Activated T-helper 2 cell treated with anti-CD3 and anti-CD28 coated beads, Interferon-gamma antibody, Interleukin-2, Interleukin-4, amounts not matched to agents 10 μg/mL and 5 μg/mL and 100 μg/mL, durations not matched to agents 14 hours and 24 hours and 36 hours (primary cell): ENCODE results near the gene CYP21A2. TPM values are rescaled to one million over a fixed set of nuclear protein-coding genes. Genes with fewer than 3 reads are reported as not detected.
"Not testable (repeated sequence)": the region's sequence is repeated elsewhere in the genome, so short reads cannot be mapped to it uniquely, and the experiment has no call there.

ENCODE experiments used
- DNase-seq: peaks from one replicate; pipeline ENCODE4 v3.0.0; 2021; ENCODE audit warnings: low spot score
- H3K27ac Mint-ChIP-seq: one replicate; pipeline ENCODE4 v1.8.0; 2021; ENCODE audit warnings: mixed read lengths
- H3K27me3 Mint-ChIP-seq: one replicate; pipeline ENCODE4 v1.8.0; 2021; ENCODE audit warnings: low read depth, mixed read lengths
- H3K36me3 Mint-ChIP-seq: one replicate; pipeline ENCODE4 v1.8.0; 2021; ENCODE audit warnings: low read depth, mixed read lengths
- H3K4me1 Mint-ChIP-seq: one replicate; pipeline ENCODE4 v1.8.0; 2021; ENCODE audit warnings: low read depth, mixed read lengths
- H3K4me3 Mint-ChIP-seq: one replicate; pipeline ENCODE4 v1.8.0; 2021; ENCODE audit warnings: low read depth, mild to moderate bottlenecking, moderate library complexity, mixed read lengths
- H3K9me3 Mint-ChIP-seq: one replicate; pipeline ENCODE4 v1.8.0; 2021; ENCODE audit warnings: mixed read lengths
- intact Hi-C: fragments of 100-400 bp; cut with micrococcal nuclease; formaldehyde crosslinking; loops from one replicate; pipeline ENCODE4 v1.15.1; 2023
- total RNA-seq: library from RNA; stranded (reverse); gene quantifications from 2 replicates; pipeline ENCODE4 v1.2.3, GENCODE V29; 2022

CYP21A2 gene
- total RNA-seq, 1 donor from 2014 or later = 0.25 TPM

DNA sequence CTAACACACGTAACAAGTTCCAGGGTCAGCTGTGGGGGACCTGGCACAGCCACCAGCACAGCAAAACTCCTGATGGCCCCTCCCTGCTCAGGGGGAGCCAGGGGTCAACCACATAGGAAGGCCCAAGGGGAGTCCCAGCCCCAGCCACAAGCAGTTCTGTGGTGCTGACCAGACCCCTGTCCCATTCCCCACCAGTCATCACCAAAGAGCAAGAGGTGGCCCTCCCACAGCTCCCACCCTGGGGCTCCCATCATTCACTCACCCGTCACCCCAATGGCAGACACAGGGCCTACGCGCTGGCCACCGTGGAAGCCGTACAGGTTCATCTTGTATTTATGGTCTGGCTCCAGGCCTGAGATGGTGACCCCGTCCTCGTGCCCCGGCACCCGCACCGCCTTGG is 11.5 kb downstream of the CYP21A2 start:
- H3K36me3 Mint-ChIP-seq, H3K27me3 Mint-ChIP-seq, H3K4me1 Mint-ChIP-seq, H3K27ac Mint-ChIP-seq, DNase-seq, H3K4me3 Mint-ChIP-seq, intact Hi-C loops, H3K9me3 Mint-ChIP-seq: not testable (repeated sequence)

DNA sequence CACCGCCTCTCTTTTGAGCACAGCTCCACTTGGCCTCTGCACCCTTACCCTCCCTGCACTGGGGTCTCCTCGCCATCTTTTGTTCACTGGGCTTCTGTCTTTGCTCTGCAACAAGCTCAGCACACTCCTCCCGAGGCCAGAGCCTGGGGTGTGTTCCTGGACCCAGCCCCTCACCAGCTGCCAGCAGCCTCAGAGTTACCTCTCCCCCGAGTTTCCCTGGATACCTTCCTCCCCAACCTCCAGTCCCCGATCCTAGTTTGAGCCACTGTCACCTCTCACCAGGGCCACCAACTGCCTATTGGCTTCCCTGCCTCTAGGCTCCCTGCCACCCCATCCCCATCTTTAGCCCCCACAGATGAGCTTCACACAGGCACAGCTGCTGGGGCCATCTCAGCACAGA is 12.3 kb downstream of the CYP21A2 start:
- no peak overlapping the region for H3K27ac Mint-ChIP-seq
- peaks cover 6% of the 10 kb centered on the region for H3K27me3 Mint-ChIP-seq
- intact Hi-C loops = no loop called here
- no peak for DNase-seq
- no peaks in the 10 kb centered on the region for H3K4me1 Mint-ChIP-seq
- no peaks in the 10 kb centered on the region for H3K36me3 Mint-ChIP-seq
- no peak overlapping the region for H3K4me3 Mint-ChIP-seq
- no peaks in the 10 kb centered on the region for H3K9me3 Mint-ChIP-seq

DNA sequence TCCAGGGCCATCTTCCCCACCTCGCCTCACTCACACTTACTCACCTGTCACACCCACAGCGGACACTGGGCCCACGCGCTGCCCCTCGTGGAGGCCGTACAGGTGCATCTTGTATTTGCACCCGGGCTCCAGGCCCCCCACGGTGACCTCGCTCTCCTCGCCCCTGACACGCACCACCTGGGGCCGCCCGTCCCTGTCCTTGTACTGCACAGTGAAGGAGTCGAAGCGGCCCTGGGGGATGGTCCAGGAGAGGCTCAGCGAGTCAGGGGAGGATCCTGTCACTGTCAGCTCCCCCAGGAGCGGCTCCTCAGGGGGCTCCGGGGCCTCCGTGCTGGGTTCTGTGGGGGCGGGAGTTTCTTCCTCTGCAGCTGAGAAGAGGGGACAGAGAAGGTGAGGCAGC is 14.4 kb downstream of the CYP21A2 start:
- H3K36me3 Mint-ChIP-seq, H3K9me3 Mint-ChIP-seq, H3K27me3 Mint-ChIP-seq, H3K27ac Mint-ChIP-seq, intact Hi-C loops, H3K4me1 Mint-ChIP-seq, DNase-seq, H3K4me3 Mint-ChIP-seq: not testable (repeated sequence)

GRCh38 chr6:32053314-32053713 is 15.1 kb downstream of the CYP21A2 start:
- H3K36me3 Mint-ChIP-seq, intact Hi-C loops, H3K4me1 Mint-ChIP-seq, H3K27me3 Mint-ChIP-seq, H3K9me3 Mint-ChIP-seq, DNase-seq, H3K4me3 Mint-ChIP-seq, H3K27ac Mint-ChIP-seq: not testable (repeated sequence)

- H3K27ac Mint-ChIP-seq, H3K4me3 Mint-ChIP-seq, H3K4me1 Mint-ChIP-seq, H3K36me3 Mint-ChIP-seq, DNase-seq, H3K9me3 Mint-ChIP-seq, intact Hi-C loops: not testable (repeated sequence)
- H3K27me3 Mint-ChIP-seq = peaks cover 11% of the 10 kb centered on the region
These were observed 17.5 kb downstream of the CYP21A2 start for GRCh38 chr6:32055756-32056155.

DNA sequence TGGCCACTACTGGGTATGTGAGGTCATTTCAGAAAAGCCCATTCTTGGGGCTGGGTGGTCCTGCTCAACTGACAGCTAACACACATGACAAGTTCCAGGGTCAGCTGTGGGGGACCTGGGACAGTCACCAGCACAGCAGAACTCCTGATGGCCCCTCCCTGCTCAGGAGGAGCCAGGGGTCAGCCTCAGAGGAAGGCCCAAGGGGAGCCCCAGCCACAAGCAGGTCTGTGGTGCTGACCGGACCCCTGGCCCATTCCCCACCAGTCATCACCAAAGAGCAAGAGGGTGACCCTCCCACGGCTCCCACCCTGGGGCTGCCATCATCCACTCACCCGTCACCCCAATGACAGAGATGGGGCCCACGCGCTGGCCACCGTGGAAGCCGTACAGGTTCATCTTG is 18.0 kb downstream of the CYP21A2 start:
- Mint-ChIP-seq H3K27me3 (peaks cover 11% of the 10 kb centered on the region), H3K27ac (no peak overlapping the region), H3K36me3 (no peaks in the 10 kb centered on the region), H3K4me3 (no peak overlapping the region), H3K4me1 (no peaks in the 10 kb centered on the region), H3K9me3 (no peaks in the 10 kb centered on the region)
- intact Hi-C loops = no loop called here
- DNase-seq = no peak

DNA sequence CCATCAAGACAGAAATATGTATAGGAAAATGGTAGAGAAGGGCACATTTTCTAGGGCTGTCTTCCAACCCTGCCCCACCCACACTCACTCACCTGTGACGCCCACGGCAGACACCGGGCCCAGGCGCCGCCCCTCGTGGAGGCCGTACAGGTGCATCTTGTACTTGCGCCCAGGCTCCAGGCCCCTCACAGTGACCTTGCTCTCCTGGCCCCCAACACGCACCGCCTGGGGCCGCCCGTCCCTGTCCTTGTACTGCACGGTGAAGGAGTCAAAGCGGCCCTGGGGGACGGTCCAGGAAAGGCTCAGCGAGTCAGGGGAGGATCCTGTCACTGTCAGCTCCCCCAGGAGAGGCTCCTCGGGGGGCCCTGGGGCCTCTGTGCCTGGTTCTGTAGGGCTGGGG is 19.8 kb downstream of the CYP21A2 start:
- no peaks in the 10 kb centered on the region for H3K4me1 Mint-ChIP-seq
- H3K9me3 Mint-ChIP-seq = no peaks in the 10 kb centered on the region
- H3K4me3 Mint-ChIP-seq = no peak overlapping the region
- peaks cover 9% of the 10 kb centered on the region for H3K27me3 Mint-ChIP-seq
- intact Hi-C loops = no loop called here
- H3K36me3 Mint-ChIP-seq = no peaks in the 10 kb centered on the region
- no peak for DNase-seq
- H3K27ac Mint-ChIP-seq = no peak overlapping the region

DNA sequence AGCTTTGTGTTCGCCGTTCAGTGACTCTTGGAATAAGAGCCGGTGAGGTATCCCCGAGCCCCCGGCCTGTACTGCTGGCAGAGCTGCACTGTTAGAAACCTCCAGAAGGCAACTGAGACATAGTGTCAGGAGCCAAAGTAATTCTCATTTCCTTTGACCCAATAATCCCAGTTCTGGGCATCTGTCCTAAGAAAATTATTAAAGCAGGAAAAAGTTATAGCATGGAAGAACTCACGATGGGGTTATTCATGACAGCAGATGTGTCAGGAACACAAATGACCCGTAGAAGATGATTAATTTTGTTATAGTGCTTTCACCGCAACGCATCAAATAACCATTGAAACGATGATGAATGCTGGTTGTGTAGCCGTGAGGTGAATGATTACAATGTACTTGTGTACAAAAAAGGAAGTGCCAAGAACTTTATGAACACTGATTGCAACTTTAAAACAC is 20.3 kb downstream of the CYP21A2 start:
- H3K4me1 Mint-ChIP-seq = no peaks in the 10 kb centered on the region
- DNase-seq = no peak
- intact Hi-C loops = no loop called here
- H3K4me3 Mint-ChIP-seq = no peak overlapping the region
- no peak overlapping the region for H3K27ac Mint-ChIP-seq
- H3K9me3 Mint-ChIP-seq = no peaks in the 10 kb centered on the region
- peaks cover 9% of the 10 kb centered on the region for H3K27me3 Mint-ChIP-seq
- H3K36me3 Mint-ChIP-seq = no peaks in the 10 kb centered on the region

- peaks cover 4% of the 10 kb centered on the region for H3K4me1 Mint-ChIP-seq
These were observed 22.9 kb downstream of the CYP21A2 start for GRCh38 chr6:32060966-32061655.

GRCh38 chr6:32064706-32065105 is 26.5 kb downstream of the CYP21A2 start:
- Mint-ChIP-seq H3K4me3 (no peak overlapping the region), H3K4me1 (peaks cover 4% of the 10 kb centered on the region), H3K9me3 (no peaks in the 10 kb centered on the region), H3K27ac (no peak overlapping the region), H3K36me3 (no peaks in the 10 kb centered on the region), H3K27me3 (peaks cover 8% of the 10 kb centered on the region)
- intact Hi-C loops = no loop called here
- DNase-seq = no peak

More at GRCh38 chr6:32060966-32061655, 22.9 kb downstream of the CYP21A2 start:
- Mint-ChIP-seq H3K27ac (no peak overlapping the region), H3K9me3 (no peaks in the 10 kb centered on the region), H3K27me3 (peaks cover 12% of the 10 kb centered on the region), H3K4me3 (no peak overlapping the region), H3K36me3 (no peaks in the 10 kb centered on the region)
- intact Hi-C loops = no loop called here
- no peak for DNase-seq

DNA sequence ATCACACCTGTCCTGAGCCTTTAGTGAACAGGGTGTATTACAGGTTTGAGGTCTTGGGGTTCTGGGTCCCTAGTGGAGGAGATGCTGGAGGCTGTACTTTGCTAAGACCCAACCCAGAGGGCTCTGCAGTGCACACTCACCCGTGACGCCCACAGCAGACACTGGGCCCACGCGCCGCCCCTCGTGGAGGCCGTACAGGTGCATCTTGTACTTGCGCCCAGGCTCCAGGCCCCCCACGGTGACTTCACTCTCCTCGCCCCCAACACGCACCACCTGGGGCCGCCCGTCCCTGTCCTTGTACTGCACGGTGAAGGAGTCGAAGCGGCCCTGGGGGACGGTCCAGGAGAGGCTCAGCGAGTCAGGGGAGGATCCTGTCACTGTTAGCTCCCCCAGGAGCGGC is 29.3 kb downstream of the CYP21A2 start:
- not testable (repeated sequence) for H3K9me3 Mint-ChIP-seq, DNase-seq

GRCh38 chr6:32068315-32068714 is 30.1 kb downstream of the CYP21A2 start:
- H3K9me3 Mint-ChIP-seq, DNase-seq, H3K27ac Mint-ChIP-seq, H3K4me1 Mint-ChIP-seq, H3K4me3 Mint-ChIP-seq, H3K27me3 Mint-ChIP-seq, intact Hi-C loops, H3K36me3 Mint-ChIP-seq: not testable (repeated sequence)

More for the DNA sequence above, 29.3 kb downstream of the CYP21A2 start:
- H3K27ac Mint-ChIP-seq, H3K27me3 Mint-ChIP-seq, intact Hi-C loops, H3K36me3 Mint-ChIP-seq, H3K4me1 Mint-ChIP-seq, H3K4me3 Mint-ChIP-seq: not testable (repeated sequence)

GRCh38 chr6:32068867-32069266 is 30.7 kb downstream of the CYP21A2 start:
- H3K4me3 Mint-ChIP-seq = no peak overlapping the region
- no peaks in the 10 kb centered on the region for H3K36me3 Mint-ChIP-seq
- peaks cover 4% of the 10 kb centered on the region for H3K4me1 Mint-ChIP-seq
- no peaks in the 10 kb centered on the region for H3K9me3 Mint-ChIP-seq
- intact Hi-C loops = no loop called here
- peaks cover 5% of the 10 kb centered on the region for H3K27me3 Mint-ChIP-seq
- DNase-seq = no peak
- H3K27ac Mint-ChIP-seq = no peak overlapping the region

DNA sequence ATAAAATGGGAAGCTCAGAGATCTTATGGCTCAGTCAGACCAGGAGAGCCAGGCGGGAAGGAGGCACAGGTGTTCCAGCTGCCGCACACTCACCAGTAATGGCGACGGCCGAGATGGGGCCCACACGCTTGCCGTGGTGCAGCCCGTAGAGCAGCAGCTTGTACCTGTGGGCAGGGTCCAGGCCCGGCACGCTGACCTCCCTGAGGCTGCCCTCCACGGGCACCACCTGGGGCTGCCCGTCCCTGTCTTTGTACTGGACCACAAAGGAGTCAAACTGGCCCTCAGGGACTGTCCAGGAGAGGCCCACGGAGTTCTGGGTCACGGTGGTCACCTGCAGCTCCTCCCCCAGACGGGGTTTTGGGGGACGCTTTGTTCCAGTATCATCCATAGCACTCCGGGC is 31.2 kb downstream of the CYP21A2 start:
- no peak for DNase-seq
- Mint-ChIP-seq H3K36me3 (no peaks in the 10 kb centered on the region), H3K27me3 (peaks cover 4% of the 10 kb centered on the region), H3K4me1 (peaks cover 4% of the 10 kb centered on the region), H3K4me3 (no peak overlapping the region), H3K9me3 (no peaks in the 10 kb centered on the region), H3K27ac (no peak overlapping the region)
- intact Hi-C loops = no loop called here
